ENCODE results near the gene ADGRV1. TPM values are rescaled to one million over a fixed set of nuclear protein-coding genes. Genes with fewer than 3 reads are reported as not detected.

ADGRV1 gene
- total RNA-seq, 1 experiment from 2014 or later, result 64.8 TPM

- Histone ChIP-seq H3K23ac (ENCODE audit: insufficient read length, low read depth, low read length) (no peak overlapping the region), H2BK12ac (ENCODE audit: insufficient read length, low read depth, low read length) (no peak overlapping the region), H3K14ac (ENCODE audit: insufficient read depth, low read length) (no peak overlapping the region), H2BK120ac (ENCODE audit: low read depth, low read length, poor library complexity, severe bottlenecking) (no peak overlapping the region), H4K91ac (ENCODE audit: insufficient read length, low read depth, low read length) (no peak overlapping the region), H2BK5ac (ENCODE audit: insufficient read length, low read length) (no peak overlapping the region), H3K79me2 (ENCODE audit: insufficient read depth, low read length) (no peaks in the 10 kb centered on the region), H3K9ac (ENCODE audit: extremely low read depth, insufficient read length, low read length) (no peak overlapping the region), H4K20me1 (ENCODE audit: control insufficient read depth, insufficient read depth, insufficient read length) (no peaks in the 10 kb centered on the region), H4K5ac (ENCODE audit: insufficient read length, low read depth, low read length) (no peak overlapping the region), H2AFZ (ENCODE audit: low read length) (no peak overlapping the region), H3K4me2 (ENCODE audit: insufficient read depth, insufficient read length, low read length) (no peak overlapping the region), H3K27ac (ENCODE audit: insufficient read length, low read depth, low read length) (no peak overlapping the region), H3K4me1 (ENCODE audit: insufficient read depth, low read length) (no peaks in the 10 kb centered on the region), H3K56ac (ENCODE audit: insufficient read length, low read depth, low read length) (no peak overlapping the region), H3K27me3 (ENCODE audit: insufficient read depth, low read length) (no peaks in the 10 kb centered on the region), H3K79me1 (ENCODE audit: insufficient read depth, low read depth, low read length, poor library complexity, severe bottlenecking) (no peaks in the 10 kb centered on the region), H2BK15ac (ENCODE audit: low read depth, low read length) (no peak overlapping the region), H3K4ac (ENCODE audit: low read depth, low read length) (no peak overlapping the region), H2AK5ac (ENCODE audit: insufficient read length, low read length) (no peak overlapping the region), H3K23me2 (ENCODE audit: insufficient read length, low read depth, low read length, poor library complexity, severe bottlenecking) (no peaks in the 10 kb centered on the region), H3K18ac (ENCODE audit: insufficient read length, low read depth, low read length) (no peak overlapping the region), H3T11ph (ENCODE audit: low read length) (no peak overlapping the region), H4K8ac (replicated peaks; ENCODE audit: insufficient read length, low read depth, low read length) (no peak overlapping the region), H3K9me3 (ENCODE audit: control insufficient read depth, low read depth, low read length) (no peaks in the 10 kb centered on the region), H2BK20ac (ENCODE audit: low read depth, low read length, poor library complexity, severe bottlenecking) (no peak overlapping the region)
- no peak overlapping the region for H3K4me3 Mint-ChIP-seq
- H3K27me3 Mint-ChIP-seq (ENCODE audit: low read depth), result no peaks in the 10 kb centered on the region
- H3K36me3 Mint-ChIP-seq (ENCODE audit: insufficient read depth in 1 of 3, low read depth in 3 of 3), result peaks cover 0 to 2% (median 0%) of the 10 kb centered on the region in 3 experiments; a peak in 2 of 7 replicates
- no peaks in the 10 kb centered on the region for H3K9me3 Mint-ChIP-seq
- peaks cover 5 to 16% of the 10 kb centered on the region in 2 experiments for H3K4me1 Mint-ChIP-seq
- H3K27ac Mint-ChIP-seq, result no peak overlapping the region
- no CpG with 5 or more reads among the region's 3 CpGs for WGBS (ENCODE audit: extremely low coverage, insufficient read length, low lambda C conversion rate)
- DNase-seq, result no peak
- no peak for TF ChIP-seq CTCF (conservative IDR thresholded peaks at IDR 0.05)
Measured at GRCh38 chr5:91118354-91118753, 559.8 kb downstream of the ADGRV1 start.

Measured in H9 (cell line).